Tibial nerve (tissue), 4 donors: ENCODE measurements around the gene PPTC7.

Source experiments
- EP300 ChIP-seq, 2 donors: sonication (generic); formaldehyde crosslinking; IDR thresholded peaks; one replicate each; pipeline ENCODE4 v1.6.1; 2017; ENCODE audit warnings: antibody characterized with exemption in 2 of 2, mild to moderate bottlenecking in 1 of 2
- POLR2A ChIP-seq, 2 donors: fragments of 450-650 bp; IDR thresholded peaks; one replicate each; pipeline ENCODE4 v1.6.1; 2017; ENCODE audit warnings: antibody characterized with exemption in 2 of 2, mild to moderate bottlenecking in 2 of 2, moderate library complexity in 2 of 2
- TF ChIP-seq, protein P1 (sequence below), 5 experiments: fragments of 200-600 bp in 3 of 5; fragments of 450-650 bp in 2 of 5; sonication (generic) in 3 of 5; IDR thresholded peaks; one replicate each; pipeline ENCODE4 v1.5.1; 2016 to 2019; ENCODE audit warnings: antibody characterized with exemption in 5 of 5, mild to moderate bottlenecking in 3 of 5, moderate library complexity in 2 of 5

- TF ChIP-seq, protein P1, sequence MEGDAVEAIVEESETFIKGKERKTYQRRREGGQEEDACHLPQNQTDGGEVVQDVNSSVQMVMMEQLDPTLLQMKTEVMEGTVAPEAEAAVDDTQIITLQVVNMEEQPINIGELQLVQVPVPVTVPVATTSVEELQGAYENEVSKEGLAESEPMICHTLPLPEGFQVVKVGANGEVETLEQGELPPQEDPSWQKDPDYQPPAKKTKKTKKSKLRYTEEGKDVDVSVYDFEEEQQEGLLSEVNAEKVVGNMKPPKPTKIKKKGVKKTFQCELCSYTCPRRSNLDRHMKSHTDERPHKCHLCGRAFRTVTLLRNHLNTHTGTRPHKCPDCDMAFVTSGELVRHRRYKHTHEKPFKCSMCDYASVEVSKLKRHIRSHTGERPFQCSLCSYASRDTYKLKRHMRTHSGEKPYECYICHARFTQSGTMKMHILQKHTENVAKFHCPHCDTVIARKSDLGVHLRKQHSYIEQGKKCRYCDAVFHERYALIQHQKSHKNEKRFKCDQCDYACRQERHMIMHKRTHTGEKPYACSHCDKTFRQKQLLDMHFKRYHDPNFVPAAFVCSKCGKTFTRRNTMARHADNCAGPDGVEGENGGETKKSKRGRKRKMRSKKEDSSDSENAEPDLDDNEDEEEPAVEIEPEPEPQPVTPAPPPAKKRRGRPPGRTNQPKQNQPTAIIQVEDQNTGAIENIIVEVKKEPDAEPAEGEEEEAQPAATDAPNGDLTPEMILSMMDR (IDR thresholded peaks at IDR 0.05): peak; percentile 12 to 78 (median 40)
- TF ChIP-seq POLR2A (IDR thresholded peaks at IDR 0.05): no peak
- TF ChIP-seq EP300 (IDR thresholded peaks at IDR 0.05): no peak
Observed at GRCh38 chr12:110600254-110600653, 17.1 kb upstream of the PPTC7 start.
